GM12892 (cell line): ENCODE data around the gene CDH23.

ENCODE experiments used
- POLR2A ChIP-seq: IDR thresholded peaks from 2 replicates; pipeline ENCODE4 v1.6.1; 2011; ENCODE audit warnings: low read depth, low read length, control low read depth
- POLR2AphosphoS5 ChIP-seq: IDR thresholded peaks from 2 replicates; pipeline ENCODE4 v1.6.1; 2011; ENCODE audit warnings: low read depth, low read length, control low read depth
- TAF1 ChIP-seq: IDR thresholded peaks from 2 replicates; pipeline ENCODE4 v1.6.1; 2011; ENCODE audit warnings: low read depth, mild to moderate bottlenecking, control low read depth, low read length, borderline replicate concordance

- TF ChIP-seq POLR2A (no peak), TAF1 (no peak), POLR2AphosphoS5 (no peak)
Observed at GRCh38 chr10:71361581-71361980, 35.1 kb upstream of the CDH23 start.
